Astrocyte of the spinal cord (primary cell): ENCODE measurements around the gene SYNJ2.

ENCODE experiments used
- DNase-seq: peaks from one replicate; pipeline ENCODE4 v3.0.0; 2011; ENCODE audit warnings: low read depth, low spot score
- H3K4me3 ChIP-seq: 2 replicates; pipeline ENCODE4 v1.5.1; 2011; ENCODE audit warnings: low read depth, mild to moderate bottlenecking, low read length, moderate library complexity
- in situ Hi-C: cut with HindIII; loops from 2 replicates; pipeline ENCODE4 v1.10.0; 2017; ENCODE audit warnings: low sequenced_read_pairs
- TF ChIP-seq, protein P1 (sequence below): IDR thresholded peaks from 2 replicates; pipeline ENCODE4 v1.5.1; 2012; ENCODE audit warnings: low read depth, mild to moderate bottlenecking, low read length, inconsistent platforms

Gene SYNJ2

GRCh38 chr6:158081657-158081935, 99.9 kb downstream of the SYNJ2 start:
- TF ChIP-seq, protein P1, sequence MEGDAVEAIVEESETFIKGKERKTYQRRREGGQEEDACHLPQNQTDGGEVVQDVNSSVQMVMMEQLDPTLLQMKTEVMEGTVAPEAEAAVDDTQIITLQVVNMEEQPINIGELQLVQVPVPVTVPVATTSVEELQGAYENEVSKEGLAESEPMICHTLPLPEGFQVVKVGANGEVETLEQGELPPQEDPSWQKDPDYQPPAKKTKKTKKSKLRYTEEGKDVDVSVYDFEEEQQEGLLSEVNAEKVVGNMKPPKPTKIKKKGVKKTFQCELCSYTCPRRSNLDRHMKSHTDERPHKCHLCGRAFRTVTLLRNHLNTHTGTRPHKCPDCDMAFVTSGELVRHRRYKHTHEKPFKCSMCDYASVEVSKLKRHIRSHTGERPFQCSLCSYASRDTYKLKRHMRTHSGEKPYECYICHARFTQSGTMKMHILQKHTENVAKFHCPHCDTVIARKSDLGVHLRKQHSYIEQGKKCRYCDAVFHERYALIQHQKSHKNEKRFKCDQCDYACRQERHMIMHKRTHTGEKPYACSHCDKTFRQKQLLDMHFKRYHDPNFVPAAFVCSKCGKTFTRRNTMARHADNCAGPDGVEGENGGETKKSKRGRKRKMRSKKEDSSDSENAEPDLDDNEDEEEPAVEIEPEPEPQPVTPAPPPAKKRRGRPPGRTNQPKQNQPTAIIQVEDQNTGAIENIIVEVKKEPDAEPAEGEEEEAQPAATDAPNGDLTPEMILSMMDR: no peak
- DNase-seq: no peak
- H3K4me3 ChIP-seq: no peak overlapping the region
- in situ Hi-C loops: no loop called here

DNA sequence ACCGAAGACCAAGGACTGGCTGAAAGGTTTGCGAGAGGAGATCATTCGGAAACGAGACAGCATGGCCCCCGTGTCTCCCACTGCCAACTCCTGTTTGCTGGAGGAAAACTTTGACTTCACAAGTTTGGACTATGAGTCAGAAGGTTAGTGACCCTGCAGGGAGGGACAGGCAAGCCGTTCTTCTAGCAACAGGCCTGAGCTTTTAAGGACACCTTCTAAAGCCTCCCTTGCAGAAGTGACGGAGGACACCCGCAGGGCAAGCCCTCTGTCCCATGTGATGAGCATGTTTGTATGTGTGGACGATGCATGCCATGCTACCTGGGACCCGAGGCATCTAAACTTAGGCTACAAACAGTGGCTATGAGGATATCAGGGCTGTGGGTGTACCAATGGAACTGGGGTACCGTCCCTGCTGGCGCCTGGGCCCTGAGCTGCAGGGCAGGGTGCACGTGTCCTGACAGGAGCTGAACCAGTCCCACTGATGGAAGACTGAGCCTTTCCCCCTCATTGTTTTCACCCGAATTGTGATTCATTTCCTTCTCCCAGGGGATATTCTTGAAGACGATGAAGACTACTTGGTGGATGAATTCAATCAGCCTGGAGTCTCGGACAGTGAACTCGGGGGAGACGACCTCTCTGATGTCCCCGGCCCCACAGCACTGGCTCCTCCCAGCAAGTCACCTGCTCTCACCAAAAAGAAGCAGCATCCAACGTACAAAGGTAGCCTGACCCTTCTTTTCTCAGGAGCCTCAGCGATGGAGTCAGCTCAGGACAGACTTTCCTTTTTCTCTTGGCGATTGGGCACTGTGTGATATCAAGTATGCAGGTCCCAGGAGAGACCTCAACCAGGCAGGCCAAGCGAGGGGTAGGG, 102.0 kb downstream of the SYNJ2 start:
- H3K4me3 ChIP-seq: no peak overlapping the region
- TF ChIP-seq, protein P1: no peak
- DNase-seq: peak; percentile 32
- in situ Hi-C loops: no loop called here

- in situ Hi-C loops: no loop called here
- no peak overlapping the region for H3K4me3 ChIP-seq
- DNase-seq: no peak
- TF ChIP-seq, protein P1: no peak
Observed at GRCh38 chr6:158085261-158086053, 103.8 kb downstream of the SYNJ2 start.

DNA sequence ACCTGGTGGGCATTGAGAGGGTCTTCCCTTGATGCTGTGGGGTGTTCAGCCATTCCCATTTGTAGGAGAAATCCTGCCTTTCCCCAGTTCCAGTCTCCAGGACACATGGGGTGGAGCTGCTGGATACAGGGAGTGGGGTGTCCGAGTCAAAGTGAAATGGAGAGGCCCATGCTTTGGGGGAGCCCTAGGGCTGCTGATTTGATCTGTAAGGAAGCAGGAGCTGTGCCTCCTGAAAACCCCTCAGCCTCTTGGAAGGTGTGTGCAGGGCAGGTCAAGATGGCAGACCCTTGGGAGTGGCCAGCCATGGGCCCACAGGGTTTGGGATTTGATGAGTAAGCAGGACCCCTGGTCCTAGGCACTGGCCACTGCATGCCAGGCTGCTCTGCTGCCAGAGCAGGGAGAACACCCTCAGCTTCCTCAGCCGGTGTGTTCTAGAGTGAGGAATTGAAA, 104.4 kb downstream of the SYNJ2 start:
- TF ChIP-seq, protein P1: no peak
- in situ Hi-C loops: no loop called here
- no peak for DNase-seq
- no peak overlapping the region for H3K4me3 ChIP-seq

DNA sequence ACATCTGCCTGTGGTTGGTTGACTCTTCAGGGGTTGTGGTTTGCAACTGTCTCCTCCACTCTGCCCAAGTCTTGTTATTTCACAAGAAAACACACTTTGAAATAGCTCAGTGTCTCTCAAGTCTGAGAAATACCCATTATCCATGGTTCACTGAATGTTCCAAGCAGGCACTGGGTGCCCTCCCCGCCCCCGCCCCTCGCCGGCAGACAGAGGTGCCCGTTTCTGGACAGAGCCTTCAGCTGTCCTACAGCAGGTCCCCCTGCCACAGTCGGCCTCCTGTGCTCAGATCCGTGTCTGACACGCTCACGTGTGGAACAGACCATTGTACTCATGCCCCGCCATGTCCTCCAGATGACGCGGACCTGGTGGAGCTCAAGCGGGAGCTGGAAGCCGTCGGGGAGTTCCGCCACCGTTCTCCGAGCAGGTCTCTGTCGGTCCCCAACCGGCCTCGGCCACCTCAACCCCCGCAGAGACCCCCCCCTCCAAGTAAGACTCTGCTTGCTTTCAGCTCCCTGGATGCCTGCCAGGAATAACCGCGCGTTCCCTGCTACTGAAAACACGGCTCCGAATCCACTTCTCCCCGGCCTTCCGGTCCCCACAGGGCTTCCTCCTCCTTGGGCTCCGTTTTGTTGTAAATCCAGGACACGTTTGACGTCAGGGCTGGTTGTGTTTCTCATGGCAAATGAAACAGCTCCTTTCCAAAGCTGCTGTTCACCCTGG, 105.0 kb downstream of the SYNJ2 start:
- in situ Hi-C loops: no loop called here
- DNase-seq: peak; percentile 81
- H3K4me3 ChIP-seq: no peak overlapping the region
- TF ChIP-seq, protein P1: no peak

- in situ Hi-C loops: no loop called here
- no peak for DNase-seq
- TF ChIP-seq, protein P1: no peak
- H3K4me3 ChIP-seq: no peak overlapping the region
Observed at GRCh38 chr6:158087224-158087867, 105.7 kb downstream of the SYNJ2 start.
